CD4-positive, alpha-beta T cell (primary cell): ENCODE data around the gene MARCKS. TPM values are rescaled to one million over a fixed set of nuclear protein-coding genes. Genes with fewer than 3 reads are reported as not detected.

Experiments used
- ATAC-seq: fragments of 200-7000 bp; cut with Tn5 transposase; one replicate; pipeline ENCODE4 v1.10.0; 2022; ENCODE audit warnings: mild to moderate bottlenecking; ENCODE audit not compliant: poor library complexity
- CTCF ChIA-PET: fragments of 350-600 bp; sonication (Branson Sonifier 250); formaldehyde crosslinking; loops from one replicate; lab custom pipeline; 2021; ENCODE audit warnings: antibody characterized with exemption, inconsistent platforms; lab: Charles Lee
- POLR2A ChIA-PET: fragments of 350-600 bp; sonication (Branson Sonifier 250); formaldehyde crosslinking; loops from one replicate; lab custom pipeline; 2021; ENCODE audit warnings: antibody characterized with exemption, inconsistent platforms; lab: Charles Lee
- DNase-seq, 14 experiments: peaks; one replicate each; pipeline ENCODE4 v3.0.0-alpha.2; 2013 to 2020; ENCODE audit warnings: mixed read lengths in 2 of 14
- H3K27ac ChIP-seq, 2 donors: one replicate each; pipeline versions ENCODE4 v1.5.1 to v1.7.0; 2013; ENCODE audit warnings: low read length in 2 of 2, low read depth in 1 of 2, mild to moderate bottlenecking in 1 of 2
- H3K27me3 ChIP-seq, 2 experiments: 1 replicate in 1 of 2; 2 replicates in 1 of 2; pipeline versions ENCODE4 v1.6.1 to v1.7.0; 2013; ENCODE audit warnings: low read length in 2 of 2, control low read depth in 1 of 2, mild to moderate bottlenecking in 1 of 2, moderate library complexity in 1 of 2; ENCODE audit not compliant: insufficient read depth in 2 of 2, control insufficient read depth in 1 of 2
- H3K36me3 ChIP-seq: one replicate; pipeline ENCODE4 v1.6.1; 2013; ENCODE audit warnings: low read length, control low read depth; ENCODE audit not compliant: insufficient read depth
- H3K4me1 ChIP-seq: one replicate; pipeline ENCODE4 v1.6.1; 2013; ENCODE audit warnings: low read length, control low read depth; ENCODE audit not compliant: insufficient read depth
- H3K4me3 ChIP-seq: one replicate; pipeline ENCODE4 v1.5.1; 2013; ENCODE audit warnings: mild to moderate bottlenecking, low read length, moderate library complexity
- H3K9me3 ChIP-seq, 2 experiments: 1 replicate in 1 of 2; 2 replicates in 1 of 2; pipeline versions ENCODE4 v1.6.1 to v1.7.0; 2013; ENCODE audit warnings: low read length in 2 of 2, mild to moderate bottlenecking in 2 of 2, control low read depth in 1 of 2, moderate library complexity in 1 of 2; ENCODE audit not compliant: control insufficient read depth in 1 of 2, insufficient read depth in 1 of 2
- H3K27ac Mint-ChIP-seq: one replicate; pipeline ENCODE4 v1.8.0; 2020; ENCODE audit warnings: mixed read lengths
- H3K27me3 Mint-ChIP-seq: one replicate; pipeline ENCODE4 v1.8.0; 2021; ENCODE audit warnings: mixed read lengths
- H3K36me3 Mint-ChIP-seq: one replicate; pipeline ENCODE4 v1.8.0; 2021; ENCODE audit warnings: low read depth, mixed read lengths
- H3K4me1 Mint-ChIP-seq: one replicate; pipeline ENCODE4 v1.8.0; 2021; ENCODE audit warnings: low read depth, mixed read lengths
- H3K4me3 Mint-ChIP-seq: one replicate; pipeline ENCODE4 v1.8.0; 2020; ENCODE audit warnings: mild to moderate bottlenecking, mixed read lengths
- H3K9me3 Mint-ChIP-seq: one replicate; pipeline ENCODE4 v1.8.0; 2020; ENCODE audit warnings: mixed read lengths
- intact Hi-C, 2 experiments: fragments of 100-400 bp; cut with DNase I in 1 of 2; cut with micrococcal nuclease in 1 of 2; formaldehyde crosslinking; loops; one replicate each; pipeline versions ENCODE4 v1.15.1 to v1.9.0; 2023 to 2025; cut with DNase I, micrococcal nuclease
- total RNA-seq, 174 experiments: library from RNA in 2 of 174; stranded (reverse) in 2 of 174; gene quantifications; one replicate each; pipeline ENCODE4 v1.2.3 and lab custom pipeline; 2021 to 2026
- TF ChIP-seq, protein P1 (sequence below): fragments of 200-600 bp; IDR thresholded peaks from one replicate; pipeline ENCODE4 v1.8.0; 2022; ENCODE audit warnings: antibody characterized with exemption, mild to moderate bottlenecking

The MARCKS gene
- total RNA-seq, 2 experiments from 2014 or later, result 0.63 to 0.70 TPM

DNA sequence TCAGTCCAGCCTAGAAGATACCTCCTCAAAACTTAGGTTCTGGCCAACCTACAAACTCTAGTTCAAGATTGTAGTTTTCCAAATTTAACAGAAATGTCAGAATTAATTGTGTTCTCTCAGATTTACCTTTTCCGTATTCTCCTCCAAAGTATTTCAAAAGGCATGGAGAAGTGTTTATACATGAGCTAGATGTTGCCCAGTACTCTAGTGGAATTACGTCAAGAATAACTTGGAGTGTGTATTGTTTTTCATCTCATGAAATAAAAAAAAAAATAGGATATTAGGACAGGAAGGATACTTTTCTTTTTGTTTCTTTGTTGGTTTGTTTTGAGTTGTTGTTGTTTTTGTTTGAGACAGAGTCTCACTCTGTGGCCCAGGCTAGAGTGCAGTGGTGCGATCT lies 32.3 kb upstream of the MARCKS start:
- Histone ChIP-seq H3K27me3 (peaks cover 0 to 7% of the 10 kb centered on the region in 2 experiments), H3K4me3 (no peak overlapping the region), H3K36me3 (no peaks in the 10 kb centered on the region), H3K9me3 (no peaks in the 10 kb centered on the region), H3K4me1 (no peaks in the 10 kb centered on the region), H3K27ac (no peak overlapping the region)
- no peaks in the 10 kb centered on the region for H3K9me3 Mint-ChIP-seq
- no peak overlapping the region for H3K4me3 Mint-ChIP-seq
- intact Hi-C loops, result no loop called here
- no peak for DNase-seq
- H3K27ac Mint-ChIP-seq, result no peak overlapping the region
- ATAC-seq, result no peak
- H3K4me1 Mint-ChIP-seq, result no peaks in the 10 kb centered on the region
- peaks cover 30% of the 10 kb centered on the region for H3K27me3 Mint-ChIP-seq
- ChIA-PET POLR2A (no interaction called here), CTCF (no interaction called here)
- H3K36me3 Mint-ChIP-seq, result no peaks in the 10 kb centered on the region
- TF ChIP-seq, protein P1, sequence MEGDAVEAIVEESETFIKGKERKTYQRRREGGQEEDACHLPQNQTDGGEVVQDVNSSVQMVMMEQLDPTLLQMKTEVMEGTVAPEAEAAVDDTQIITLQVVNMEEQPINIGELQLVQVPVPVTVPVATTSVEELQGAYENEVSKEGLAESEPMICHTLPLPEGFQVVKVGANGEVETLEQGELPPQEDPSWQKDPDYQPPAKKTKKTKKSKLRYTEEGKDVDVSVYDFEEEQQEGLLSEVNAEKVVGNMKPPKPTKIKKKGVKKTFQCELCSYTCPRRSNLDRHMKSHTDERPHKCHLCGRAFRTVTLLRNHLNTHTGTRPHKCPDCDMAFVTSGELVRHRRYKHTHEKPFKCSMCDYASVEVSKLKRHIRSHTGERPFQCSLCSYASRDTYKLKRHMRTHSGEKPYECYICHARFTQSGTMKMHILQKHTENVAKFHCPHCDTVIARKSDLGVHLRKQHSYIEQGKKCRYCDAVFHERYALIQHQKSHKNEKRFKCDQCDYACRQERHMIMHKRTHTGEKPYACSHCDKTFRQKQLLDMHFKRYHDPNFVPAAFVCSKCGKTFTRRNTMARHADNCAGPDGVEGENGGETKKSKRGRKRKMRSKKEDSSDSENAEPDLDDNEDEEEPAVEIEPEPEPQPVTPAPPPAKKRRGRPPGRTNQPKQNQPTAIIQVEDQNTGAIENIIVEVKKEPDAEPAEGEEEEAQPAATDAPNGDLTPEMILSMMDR, result no peak

DNA sequence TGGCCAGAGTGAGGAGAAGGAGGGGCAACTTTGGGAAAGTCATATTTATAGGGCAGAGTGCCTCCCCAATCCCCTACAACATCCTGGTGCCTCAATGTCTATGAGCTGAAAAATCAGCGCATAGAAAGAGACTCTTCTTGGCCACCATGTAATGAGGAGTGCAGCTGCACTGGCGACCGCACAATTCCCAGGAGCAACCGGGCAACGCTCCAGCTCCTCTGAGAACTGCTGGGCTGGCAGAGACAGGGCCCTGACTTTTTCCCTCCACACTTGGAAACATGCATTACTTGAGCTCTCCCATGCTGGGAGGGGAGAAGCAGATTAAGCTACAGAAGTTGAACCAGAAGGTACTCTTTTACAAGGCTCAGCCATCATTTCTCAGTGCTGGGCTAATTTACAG lies 31.4 kb upstream of the MARCKS start:
- Mint-ChIP-seq H3K4me3 (no peak overlapping the region), H3K27me3 (peaks cover 37% of the 10 kb centered on the region), H3K4me1 (no peaks in the 10 kb centered on the region), H3K36me3 (no peaks in the 10 kb centered on the region), H3K9me3 (no peaks in the 10 kb centered on the region), H3K27ac (no peak overlapping the region)
- peaks cover 0 to 7% of the 10 kb centered on the region in 2 experiments for H3K27me3 ChIP-seq
- ChIA-PET CTCF (no interaction called here), POLR2A (no interaction called here)
- TF ChIP-seq, protein P1, result no peak
- DNase-seq (no peak), ATAC-seq (no peak)
- H3K36me3 ChIP-seq, result no peaks in the 10 kb centered on the region
- H3K4me1 ChIP-seq, result no peaks in the 10 kb centered on the region
- H3K9me3 ChIP-seq, result no peaks in the 10 kb centered on the region
- intact Hi-C loops, result no loop called here
- no peak overlapping the region for H3K27ac ChIP-seq
- H3K4me3 ChIP-seq, result no peak overlapping the region

DNA sequence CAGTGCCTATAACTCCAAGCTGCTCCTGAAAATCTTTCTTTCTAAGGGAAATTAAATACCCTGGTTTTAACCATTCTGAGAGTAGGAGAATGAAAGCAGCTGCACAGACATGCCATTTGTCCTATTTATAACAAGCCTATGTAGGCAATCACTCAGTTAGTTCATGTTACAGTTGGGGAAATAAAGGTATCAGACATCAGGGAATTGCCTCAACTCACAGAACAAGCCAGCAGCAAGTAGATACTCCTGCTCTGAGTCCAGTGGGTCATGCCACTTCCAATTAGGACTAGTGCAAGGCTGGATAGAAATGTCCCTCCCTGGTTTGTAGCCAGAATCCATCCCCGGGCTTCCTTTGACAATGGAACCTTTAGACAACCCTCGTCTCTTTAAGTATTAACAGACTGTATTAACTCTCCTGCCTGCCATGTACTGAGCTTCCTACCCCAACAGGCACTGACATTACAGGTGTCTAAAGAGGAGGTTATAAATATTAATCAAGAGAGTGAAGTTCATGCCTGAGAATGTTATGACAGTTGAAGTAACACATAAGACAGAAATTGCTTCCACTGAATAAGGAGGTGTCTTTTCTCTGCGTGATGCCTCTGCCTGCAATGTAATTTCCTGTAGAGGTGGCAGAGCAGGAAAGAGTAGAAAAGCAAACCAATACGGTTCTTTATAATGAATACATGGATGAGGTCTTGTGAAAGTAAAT lies 28.0 kb upstream of the MARCKS start:
- DNase-seq (no peak), ATAC-seq (no peak)
- Histone ChIP-seq H3K27ac (no peak overlapping the region), H3K4me1 (no peaks in the 10 kb centered on the region), H3K36me3 (no peaks in the 10 kb centered on the region), H3K4me3 (no peak overlapping the region), H3K9me3 (no peaks in the 10 kb centered on the region), H3K27me3 (peaks cover 0 to 7% of the 10 kb centered on the region in 2 experiments)
- Mint-ChIP-seq H3K27ac (no peak overlapping the region), H3K27me3 (peaks cover 49% of the 10 kb centered on the region), H3K4me3 (no peak overlapping the region), H3K9me3 (no peaks in the 10 kb centered on the region), H3K4me1 (no peaks in the 10 kb centered on the region), H3K36me3 (no peaks in the 10 kb centered on the region)
- ChIA-PET POLR2A (no interaction called here), CTCF (no interaction called here)
- intact Hi-C loops, result no loop called here
- TF ChIP-seq, protein P1, result no peak
